SIG-M5 (cell line): Measurements from ENCODE around the gene TEKT3.

Source experiments
- DNase-seq: peaks from one replicate; lab custom pipeline; 2025; lab: John Stamatoyannopoulos, UW

The TEKT3 gene

DNA sequence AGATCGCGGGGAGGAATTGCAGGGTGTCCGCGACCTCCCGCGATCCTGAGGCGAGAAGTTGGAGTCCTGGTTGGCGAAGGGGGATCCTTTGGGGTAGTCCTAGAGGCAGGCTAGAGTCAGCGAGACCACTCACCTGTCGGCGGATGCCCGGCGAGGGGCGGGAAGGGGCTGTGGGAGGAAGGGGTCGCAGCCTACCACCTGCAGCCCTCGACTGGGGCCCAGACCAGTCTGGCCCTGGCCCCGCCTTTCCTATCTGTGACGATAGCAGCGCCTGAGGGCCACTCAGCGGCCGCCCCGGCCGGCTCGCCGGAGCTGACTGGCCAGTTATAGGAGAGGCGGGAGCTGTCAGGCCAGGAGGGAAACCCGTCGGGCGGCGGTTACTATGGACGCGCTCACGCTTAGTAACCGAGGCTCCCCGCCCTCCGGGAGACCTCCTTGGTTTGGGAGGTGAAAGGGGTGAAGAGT is at the start of gene TEKT3:
Gene TEKT3 (minus strand): TSS at position 213 of the 465 bp plus-strand sequence. CDS start 10,012 bp downstream, outside the sequence.
- DNase-seq: no peak

- DNase-seq: no peak
These were observed 47.1 kb upstream of the TEKT3 start for GRCh38 chr17:15388356-15389041.

DNA sequence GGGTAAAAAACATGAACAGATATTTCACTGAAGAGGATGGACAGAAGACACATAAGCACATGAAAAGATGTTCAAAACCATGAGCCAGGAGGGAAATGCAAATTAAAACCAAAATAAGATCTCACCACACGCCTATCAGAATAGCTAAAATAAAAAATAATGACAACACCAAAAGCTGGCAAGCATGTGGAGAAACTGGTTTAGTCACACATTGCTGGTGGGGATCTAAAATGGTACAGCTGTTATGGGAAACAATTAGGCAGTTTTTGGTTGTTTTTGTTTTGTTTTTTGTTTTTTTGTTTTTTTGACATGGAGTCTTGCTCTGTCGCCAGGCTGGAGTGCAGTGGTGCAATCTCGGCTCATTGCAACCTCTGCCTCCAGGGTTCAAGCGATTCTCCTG is 44.7 kb upstream of the TEKT3 start:
- no peak for DNase-seq

DNA sequence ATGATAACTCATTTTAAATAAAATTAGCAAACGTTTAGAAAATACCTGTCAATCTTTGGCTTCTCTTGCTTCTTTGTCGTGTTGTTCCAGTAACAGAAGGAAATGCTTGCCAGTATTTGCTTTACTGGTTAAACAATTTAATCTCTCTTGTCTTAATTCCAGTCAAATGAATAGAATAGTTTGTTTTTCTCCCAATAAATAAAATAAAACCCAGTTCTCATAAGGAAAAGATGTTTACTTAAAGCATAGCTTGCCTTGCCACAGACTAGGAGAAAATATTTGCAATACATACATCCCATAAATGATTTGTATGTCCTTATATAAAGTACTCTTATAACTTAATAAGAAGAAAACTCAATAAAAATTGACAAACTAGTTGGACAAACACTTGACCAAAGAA is 43.9 kb upstream of the TEKT3 start:
- no peak for DNase-seq

- DNase-seq: no peak
These were observed 42.9 kb upstream of the TEKT3 start for GRCh38 chr17:15384142-15384787.

- DNase-seq: no peak
These were observed 41.5 kb upstream of the TEKT3 start for GRCh38 chr17:15382914-15383313.

DNA sequence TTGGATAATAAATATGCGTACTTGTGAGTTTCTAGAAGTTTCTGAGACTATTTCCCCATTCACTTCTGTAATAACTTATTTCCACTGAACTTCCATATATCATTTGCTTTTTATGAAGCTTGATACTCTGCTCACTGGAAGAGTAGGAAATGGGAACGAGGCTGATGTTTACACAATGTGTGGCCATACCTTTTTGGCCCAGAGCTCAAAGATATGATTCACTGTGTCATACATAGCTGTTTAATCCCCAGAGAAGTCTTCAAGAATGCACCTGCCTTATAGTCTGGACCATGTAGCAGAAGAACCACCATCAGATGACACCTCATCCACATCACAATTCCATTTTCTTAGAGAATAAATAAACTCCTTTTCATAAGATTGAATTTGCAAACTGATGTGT is 40.3 kb upstream of the TEKT3 start:
- DNase-seq: no peak

DNA sequence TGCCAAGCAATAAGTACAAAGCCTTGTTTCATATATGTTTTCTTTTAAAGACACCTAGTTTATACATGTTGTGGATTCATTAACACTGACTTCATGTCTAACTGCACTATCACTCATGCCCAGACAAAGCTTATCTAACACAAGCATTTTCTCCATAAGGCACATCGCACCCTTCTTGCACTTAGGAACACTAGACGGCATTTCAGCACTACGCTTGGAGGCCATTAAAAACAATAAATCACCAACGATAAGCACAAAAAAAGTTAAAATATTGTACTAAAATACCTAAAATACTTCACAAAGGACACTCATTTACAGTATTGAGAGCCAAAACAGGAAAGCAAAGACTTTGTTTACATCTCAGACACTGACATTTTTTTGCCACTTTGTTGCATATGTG is 39.0 kb upstream of the TEKT3 start:
- no peak for DNase-seq

DNA sequence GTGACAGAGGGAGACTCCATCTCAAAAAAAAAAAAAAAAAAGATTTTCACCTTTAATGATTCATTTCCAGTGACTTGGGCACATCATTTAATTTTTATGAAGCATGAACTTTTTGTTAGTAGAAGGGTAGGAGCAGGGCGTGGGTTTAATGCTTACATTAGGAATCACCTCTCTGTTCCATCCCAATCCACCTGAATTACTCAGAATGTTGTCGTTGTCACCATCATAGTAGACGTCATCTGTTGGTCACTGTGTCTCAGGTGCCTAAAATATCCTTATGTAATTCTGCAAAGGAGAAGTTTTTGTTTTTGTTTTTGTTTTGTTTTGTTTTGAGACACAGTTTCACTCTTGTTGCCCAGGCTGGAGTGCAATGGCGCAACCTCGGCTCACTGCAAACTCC is 38.3 kb upstream of the TEKT3 start:
- no peak for DNase-seq

- DNase-seq: no peak
These were observed 36.8 kb upstream of the TEKT3 start for GRCh38 chr17:15378243-15378642.

- no peak for DNase-seq
These were observed 36.2 kb upstream of the TEKT3 start for GRCh38 chr17:15377616-15378015.

DNA sequence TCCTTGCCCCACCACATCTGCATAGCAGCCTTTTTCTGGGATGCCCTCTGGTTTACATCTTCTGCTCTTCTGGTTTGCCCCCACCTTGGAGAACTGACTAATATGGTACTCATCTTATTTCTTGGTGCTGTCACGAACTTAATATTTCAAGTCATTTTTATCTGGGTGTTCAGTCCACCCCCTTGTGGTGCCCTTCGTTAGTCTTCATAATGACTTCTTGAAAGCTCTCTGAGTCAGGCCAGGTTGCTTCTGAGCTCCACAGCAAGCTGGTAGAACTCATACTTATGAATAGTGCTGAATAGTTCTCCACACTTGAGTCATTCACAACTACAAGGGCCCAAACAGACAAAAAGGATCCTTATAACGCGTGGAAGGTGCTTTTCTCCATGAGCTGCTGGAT is 35.8 kb upstream of the TEKT3 start:
- DNase-seq: no peak

DNA sequence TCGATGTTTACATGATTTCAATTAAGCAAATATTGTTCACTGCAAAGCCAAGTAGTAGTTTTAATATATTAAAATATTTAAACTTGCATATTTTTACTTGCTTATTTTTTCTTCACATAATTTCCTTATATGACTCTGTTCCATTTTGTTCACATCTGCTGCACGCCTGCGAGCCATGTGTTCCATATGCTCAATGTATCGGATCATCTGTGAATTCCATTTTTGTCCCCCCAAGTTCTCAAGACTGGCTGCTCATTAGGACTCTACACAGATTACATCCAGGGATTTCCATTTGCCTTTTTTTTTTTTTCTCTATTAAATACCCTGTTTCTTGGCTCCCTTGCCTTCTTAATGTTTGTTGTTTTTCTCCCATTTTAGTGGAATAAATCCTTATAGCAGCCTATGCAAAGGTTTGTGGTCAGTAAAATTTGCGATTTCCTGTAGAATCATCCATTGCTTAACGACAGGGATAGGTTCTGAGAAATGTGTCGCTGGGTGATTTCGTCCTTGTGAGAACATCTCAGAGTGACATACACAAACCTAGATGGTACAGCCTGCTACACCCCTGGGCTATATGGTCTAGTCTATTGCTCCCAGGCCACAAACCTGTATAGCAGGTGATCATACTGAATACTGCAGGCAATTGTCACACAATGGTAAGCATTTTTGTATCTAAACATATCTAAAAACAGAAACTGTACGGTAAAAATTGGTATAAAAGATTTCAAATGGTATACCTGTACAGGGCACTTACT is 30.2 kb upstream of the TEKT3 start:
- no peak for DNase-seq

- no peak for DNase-seq
These were observed 27.2 kb upstream of the TEKT3 start for GRCh38 chr17:15368600-15368999.

GRCh38 chr17:15366026-15366425 is 24.6 kb upstream of the TEKT3 start:
- no peak for DNase-seq

- DNase-seq: no peak
These were observed 23.2 kb upstream of the TEKT3 start for GRCh38 chr17:15364615-15365014.

GRCh38 chr17:15363702-15364101 is 22.3 kb upstream of the TEKT3 start:
- no peak for DNase-seq

- DNase-seq: no peak
These were observed 20.2 kb upstream of the TEKT3 start for GRCh38 chr17:15361592-15361991.

GRCh38 chr17:15361151-15361550 is 19.8 kb upstream of the TEKT3 start:
- DNase-seq: no peak

- no peak for DNase-seq
These were observed 12.9 kb upstream of the TEKT3 start for GRCh38 chr17:15354256-15354655.

DNA sequence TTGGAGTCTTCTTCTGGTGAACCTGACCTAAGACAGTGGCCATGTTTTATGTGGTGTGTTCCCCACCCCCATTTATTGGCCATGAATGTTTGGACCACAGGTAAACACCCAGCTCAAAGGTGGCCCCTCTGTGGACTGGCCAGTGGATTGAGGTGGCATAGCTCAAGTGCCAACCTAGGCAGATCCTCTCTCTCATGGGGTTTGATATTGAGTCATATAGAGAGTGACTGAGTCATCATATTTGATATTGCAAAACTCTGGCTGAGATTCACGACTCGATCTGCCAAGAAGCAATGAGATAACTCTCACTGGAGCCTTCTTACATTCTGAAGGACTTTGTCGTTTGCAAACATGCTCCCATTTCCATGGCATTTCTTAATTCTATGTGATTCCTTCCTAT is 10.5 kb upstream of the TEKT3 start:
- DNase-seq: no peak

DNA sequence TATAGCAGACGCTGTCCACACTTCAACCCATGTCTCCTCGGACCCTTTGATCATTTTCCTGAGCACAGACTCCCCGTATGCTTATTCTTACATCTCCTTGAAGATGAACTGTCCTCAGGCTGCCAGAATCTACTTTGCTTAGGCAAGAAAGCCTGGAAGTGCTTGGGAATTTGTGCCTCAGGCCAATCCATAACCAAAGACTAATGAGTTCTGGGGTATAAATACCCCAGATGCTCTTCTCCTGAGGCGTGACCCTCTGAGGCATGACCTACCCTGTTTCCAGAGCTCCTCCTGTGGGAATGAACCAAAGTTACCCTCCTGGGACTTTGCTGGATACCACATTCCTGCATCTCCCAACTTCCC is 10.1 kb upstream of the TEKT3 start:
- DNase-seq: no peak

DNA sequence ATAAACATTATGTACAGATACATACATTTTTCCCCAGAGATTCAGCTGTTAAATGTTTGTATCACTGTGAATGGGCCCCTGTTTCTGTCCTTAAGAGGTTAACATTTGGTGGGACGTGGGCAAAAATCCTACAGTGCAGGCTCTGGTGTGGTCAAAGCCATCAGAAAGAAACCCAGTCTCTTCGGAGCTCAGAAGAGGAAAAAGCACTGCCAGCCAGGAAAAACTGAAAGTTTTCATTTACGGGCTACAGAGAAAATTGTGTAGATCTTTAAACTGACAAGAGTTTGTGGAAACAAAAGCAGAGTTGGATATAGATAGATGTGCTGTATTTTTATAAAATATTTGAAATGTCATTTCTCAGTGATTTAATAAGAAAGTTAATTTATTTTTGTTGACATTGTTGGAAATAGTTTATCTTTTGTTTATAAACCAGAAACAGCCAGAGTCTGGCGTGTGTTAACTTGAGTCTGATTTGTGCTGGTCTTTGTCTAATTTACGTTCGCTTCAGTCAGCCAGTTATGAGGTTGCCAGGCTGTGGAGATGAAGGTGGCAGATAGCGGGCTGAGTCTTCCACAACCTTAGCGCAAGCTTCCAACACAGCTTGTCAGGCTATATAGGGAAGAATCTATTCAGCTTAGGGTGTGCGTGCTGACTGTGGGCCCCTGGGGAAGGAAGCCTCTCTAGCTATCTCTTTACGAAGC is 9.5 kb upstream of the TEKT3 start:
- DNase-seq: no peak
